ENCODE measurements around the gene ZNF839.

- TF ChIP-seq CTCF (IDR thresholded peaks at IDR 0.05) (no peak), POLR2A (IDR thresholded peaks at IDR 0.05) (no peak)
These were observed 39.7 kb upstream of the ZNF839 start for GRCh38 chr14:102279688-102280348.
